ENCODE measurements around the gene FAM117A. TPM values are rescaled to one million over a fixed set of nuclear protein-coding genes. Genes with fewer than 3 reads are reported as not detected.

Gene FAM117A
- total RNA-seq, 1 experiment from 2014 or later, result 41.5 TPM

- Histone ChIP-seq H3K36me3 (ENCODE audit: control insufficient read depth, insufficient read depth, low read length) (no peaks in the 10 kb centered on the region), H3K4me1 (peaks cover under 1% of the 10 kb centered on the region; the same call in 1 of the 2 replicates), H3K9me3 (no peaks in the 10 kb centered on the region), H3K4me3 (ENCODE audit: low read depth, low read length) (no peak overlapping the region), H3K27me3 (replicated peaks; ENCODE audit: control insufficient read depth, insufficient read depth, low read length) (no peaks in the 10 kb centered on the region)
- peaks cover 17% of the 10 kb centered on the region for H3K36me3 Mint-ChIP-seq (ENCODE audit: insufficient read depth, unreplicated experiment)
- intact Hi-C loops (cut with micrococcal nuclease; ENCODE audit: unreplicated experiment), result no loop called here
- no peaks in the 10 kb centered on the region for H3K27me3 Mint-ChIP-seq (ENCODE audit: insufficient read depth, unreplicated experiment)
- H3K27ac Mint-ChIP-seq (ENCODE audit: unreplicated experiment), result no peak overlapping the region
- ChIA-PET POLR2A (interaction anchor here (0.7 kb wide), 1 partner anchor 108 kb away, joined by 5 read pairs; no protein-coding TSS in a partner anchor), CTCF (interaction anchor here (0.8 to 3.0 kb wide), 4 partner anchors 14 to 267 kb away, joined by 3 to 15 read pairs (median 4); partner anchors contain the start of gene PHB1)
- TF ChIP-seq CTCF (IDR thresholded peaks at IDR 0.05; ENCODE audit: insufficient read depth in 1 of 2, low read depth in 1 of 2, low read length in 1 of 2, severe bottlenecking in 1 of 2, unreplicated experiment in 1 of 2), result no peak
- no peak overlapping the region for H3K4me3 Mint-ChIP-seq (ENCODE audit: unreplicated experiment)
- H3K9me3 Mint-ChIP-seq (ENCODE audit: unreplicated experiment), result no peaks in the 10 kb centered on the region
- no peak for DNase-seq
- H3K4me1 Mint-ChIP-seq (ENCODE audit: low read depth, unreplicated experiment), result peaks cover 8% of the 10 kb centered on the region
- BruUV-seq (replicated peaks), result no TSS peak
These were observed 82.6 kb downstream of the FAM117A start for GRCh38 chr17:49681106-49681979.

- Mint-ChIP-seq H3K27me3 (ENCODE audit: insufficient read depth, unreplicated experiment) (no peaks in the 10 kb centered on the region), H3K9me3 (ENCODE audit: unreplicated experiment) (no peaks in the 10 kb centered on the region), H3K36me3 (ENCODE audit: insufficient read depth, unreplicated experiment) (peaks cover 17% of the 10 kb centered on the region), H3K4me3 (ENCODE audit: unreplicated experiment) (no peak overlapping the region), H3K27ac (ENCODE audit: unreplicated experiment) (no peak overlapping the region), H3K4me1 (ENCODE audit: low read depth, unreplicated experiment) (peaks cover 15% of the 10 kb centered on the region)
- H3K4me3 ChIP-seq (ENCODE audit: low read depth, low read length), result no peak overlapping the region
- no peak for TF ChIP-seq CTCF (IDR thresholded peaks at IDR 0.05; ENCODE audit: insufficient read depth in 1 of 2, low read depth in 1 of 2, low read length in 1 of 2, severe bottlenecking in 1 of 2, unreplicated experiment in 1 of 2)
- BruUV-seq (replicated peaks), result no TSS peak
- H3K27me3 ChIP-seq (replicated peaks; ENCODE audit: control insufficient read depth, insufficient read depth, low read length), result no peaks in the 10 kb centered on the region
- no peaks in the 10 kb centered on the region for H3K9me3 ChIP-seq
- no peak for DNase-seq
- H3K36me3 ChIP-seq (ENCODE audit: control insufficient read depth, insufficient read depth, low read length), result no peaks in the 10 kb centered on the region
- intact Hi-C loops (cut with micrococcal nuclease; ENCODE audit: unreplicated experiment), result no loop called here
- ChIA-PET POLR2A (no interaction called here), CTCF (interaction anchor here (0.6 to 1.5 kb wide), 3 partner anchors 16 to 184 kb away, joined by 3 to 5 read pairs (median 5); partner anchors contain the start of gene SLC35B1)
- H3K4me1 ChIP-seq, result peaks cover 5% of the 10 kb centered on the region; the same call in 1 of the 2 replicates
These were observed 83.6 kb downstream of the FAM117A start for GRCh38 chr17:49680314-49680713.

All from Caco-2 (cell line).